IPS DF 4.7 (cell line): ENCODE data around the gene SNCAIP.

Source experiments
- DNase-seq: peaks from one replicate; pipeline ENCODE4 v3.0.0-alpha.2; 2013; ENCODE audit warnings: low spot score; ENCODE audit errors: extremely low read depth

The SNCAIP gene

DNA sequence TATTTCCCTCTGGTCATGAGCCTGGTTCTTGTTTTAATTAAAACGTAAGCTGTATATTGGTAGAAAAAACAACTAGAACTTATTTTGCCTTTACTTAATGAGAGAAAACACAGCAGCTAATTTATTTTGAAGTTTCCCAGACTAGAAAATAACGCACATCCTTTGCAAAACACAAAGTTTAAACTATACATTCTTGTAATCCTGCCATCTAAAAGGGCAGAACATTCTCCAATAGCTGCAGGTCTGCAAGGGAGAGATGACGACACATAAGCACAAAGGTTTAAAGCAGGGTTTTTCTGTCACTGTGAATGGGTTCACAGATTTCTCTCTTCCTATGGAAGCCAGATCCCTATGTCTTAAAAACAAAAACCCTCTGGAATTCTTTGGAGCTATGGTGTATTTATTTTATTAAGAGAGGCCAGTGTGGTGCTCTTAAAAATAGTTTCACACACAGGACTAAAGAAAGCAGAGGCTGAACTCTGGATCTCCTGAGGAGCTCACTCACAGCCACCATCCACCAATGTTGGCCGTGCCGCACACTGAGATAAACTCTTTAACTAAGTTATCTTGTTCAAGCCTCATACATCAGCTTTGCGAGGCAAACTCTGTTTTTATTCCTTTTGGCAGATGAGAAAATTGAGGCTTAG lies 82.4 kb downstream of the SNCAIP start:
- DNase-seq, result no peak

DNA sequence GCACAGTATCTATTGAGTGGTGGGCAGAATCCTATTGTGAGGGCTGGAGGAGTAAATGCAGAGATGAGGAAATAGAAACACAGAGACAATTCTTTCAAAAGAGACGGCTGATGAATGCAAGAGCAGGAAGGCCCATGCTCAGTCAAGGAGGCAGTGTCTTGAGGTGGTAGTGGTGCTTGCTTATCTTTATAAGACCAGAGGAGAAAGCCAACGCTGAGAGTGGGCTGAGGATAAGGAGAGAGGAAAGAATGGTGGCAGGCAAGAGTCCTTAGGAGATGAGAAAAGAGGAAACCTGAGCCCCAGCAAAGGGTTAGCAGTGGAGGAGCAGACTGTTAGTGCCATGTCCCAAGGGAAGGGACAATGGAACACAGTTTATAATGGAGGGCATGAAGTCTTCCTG lies 86.0 kb downstream of the SNCAIP start:
- no peak for DNase-seq

DNA sequence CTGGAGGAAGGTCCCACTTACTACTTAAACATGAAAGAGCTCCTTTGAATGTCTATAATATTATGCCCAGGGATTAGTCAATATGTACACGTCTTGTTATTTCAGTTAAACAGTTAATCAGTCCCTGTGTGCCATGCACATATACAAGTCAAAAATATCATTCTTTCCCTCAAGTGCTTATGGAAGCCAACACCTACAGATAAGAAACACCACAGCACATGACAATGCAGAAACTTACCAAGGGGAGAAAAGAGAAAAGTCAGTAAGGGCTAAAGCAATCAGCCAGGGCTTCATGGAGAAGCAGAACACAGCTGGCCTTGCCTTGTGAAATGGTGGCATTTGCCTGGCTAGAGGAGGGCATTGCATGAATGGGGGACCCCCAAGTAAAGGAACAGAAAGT lies 88.3 kb downstream of the SNCAIP start:
- no peak for DNase-seq

DNA sequence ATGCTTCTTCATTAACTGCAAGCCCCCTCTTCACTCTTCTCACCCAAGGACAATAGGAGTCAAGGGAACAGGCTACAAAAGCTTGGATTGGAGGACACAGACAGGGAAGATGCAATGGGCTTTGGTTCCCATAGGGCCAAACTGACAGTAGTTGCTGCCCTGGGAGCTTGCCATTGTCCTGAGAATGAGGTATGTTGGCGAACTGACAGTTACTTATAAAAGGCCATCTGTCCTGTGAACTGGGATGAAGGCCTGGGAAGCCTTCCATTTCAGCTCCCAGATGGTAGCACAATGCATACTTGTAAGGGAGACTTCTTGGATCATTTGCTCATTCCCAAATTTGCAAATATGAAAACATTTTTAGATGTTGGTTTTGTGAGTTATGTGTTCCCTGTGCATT lies 88.9 kb downstream of the SNCAIP start:
- DNase-seq, result no peak

DNA sequence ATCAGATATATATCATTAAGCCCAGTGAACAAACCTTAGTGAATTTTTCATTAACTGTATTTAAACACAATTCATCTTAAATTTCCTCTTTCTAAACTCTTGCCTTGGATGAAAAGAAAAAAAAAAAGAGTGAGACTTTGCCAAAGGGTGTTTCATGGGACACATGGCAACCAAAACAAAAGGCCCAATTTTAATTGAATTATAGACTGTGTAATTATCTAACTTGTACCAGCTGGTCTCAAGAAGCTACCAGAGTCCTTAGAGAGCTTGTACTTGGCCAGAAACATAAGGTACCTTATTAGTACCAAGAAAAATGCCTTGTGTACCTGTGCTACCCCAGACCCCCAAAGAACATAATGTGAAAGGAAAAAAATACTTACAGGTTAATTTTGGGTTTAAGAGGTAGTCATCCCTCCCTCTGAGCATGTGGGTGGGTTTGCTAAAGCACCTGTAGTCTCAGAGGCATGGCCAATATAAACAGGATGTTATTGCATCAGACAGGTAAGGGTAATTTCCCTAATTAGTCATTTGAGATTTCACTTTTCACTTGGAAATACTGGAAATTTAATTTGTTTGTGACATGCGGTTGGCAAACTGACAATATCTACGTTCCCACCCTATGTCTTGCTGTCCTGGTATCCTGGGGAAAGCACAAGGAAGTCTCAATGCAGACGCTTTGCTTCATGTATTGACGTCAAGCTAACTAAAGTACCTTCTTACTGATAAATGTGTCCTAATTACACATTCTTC lies 90.1 kb downstream of the SNCAIP start:
- no peak for DNase-seq

DNA sequence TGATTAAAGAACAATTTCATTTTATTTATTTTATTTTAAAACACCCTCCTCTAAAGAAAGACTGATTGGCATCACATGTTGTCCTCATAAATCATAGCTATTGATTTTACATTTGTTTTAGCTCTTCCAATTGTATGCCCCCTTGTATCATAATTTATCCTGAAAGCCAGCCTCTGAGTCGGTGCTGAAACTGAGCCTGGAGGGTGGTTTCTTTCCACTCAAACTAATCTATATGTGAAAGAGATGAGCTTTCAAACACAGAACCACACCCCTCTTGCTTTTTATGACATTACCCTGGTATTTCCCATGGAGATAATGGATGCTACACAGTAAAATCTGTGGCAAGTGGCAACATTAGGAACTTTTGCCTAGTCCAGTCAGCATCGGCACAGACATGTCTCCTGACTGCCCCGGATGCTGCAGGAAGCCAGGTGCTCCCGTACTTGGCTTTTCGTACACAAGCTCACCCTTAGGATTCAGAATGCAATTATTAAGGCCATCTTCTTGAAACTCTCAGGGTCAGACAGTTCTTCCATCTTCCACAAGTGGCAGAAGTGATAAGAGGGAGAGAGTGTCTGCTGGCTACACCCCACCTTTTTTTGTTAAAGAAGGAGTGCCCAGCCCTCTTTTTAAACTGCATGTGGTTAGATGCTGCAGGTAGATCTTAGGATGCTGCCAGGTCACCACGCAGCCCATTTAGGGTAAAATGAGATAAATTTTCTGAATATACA lies 91.1 kb downstream of the SNCAIP start:
- no peak for DNase-seq

DNA sequence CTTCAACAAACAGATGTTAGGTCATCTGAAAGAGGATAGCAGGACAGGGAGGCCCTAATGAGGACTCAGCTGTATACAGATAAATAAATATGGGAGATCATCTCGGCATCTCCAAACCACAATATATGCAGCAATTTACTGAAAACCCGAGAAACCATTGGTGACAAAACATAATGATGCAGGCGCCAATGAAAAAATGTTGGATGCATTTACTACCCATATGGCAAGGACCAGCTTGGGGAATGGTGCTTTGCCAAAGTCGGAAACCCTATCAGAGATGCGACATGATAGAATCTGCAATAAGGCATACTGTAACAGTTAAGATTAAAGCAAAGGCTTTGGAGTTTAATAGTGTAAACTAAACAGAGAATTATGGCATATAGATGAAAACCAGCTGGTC lies 92.0 kb downstream of the SNCAIP start:
- DNase-seq, result no peak

DNA sequence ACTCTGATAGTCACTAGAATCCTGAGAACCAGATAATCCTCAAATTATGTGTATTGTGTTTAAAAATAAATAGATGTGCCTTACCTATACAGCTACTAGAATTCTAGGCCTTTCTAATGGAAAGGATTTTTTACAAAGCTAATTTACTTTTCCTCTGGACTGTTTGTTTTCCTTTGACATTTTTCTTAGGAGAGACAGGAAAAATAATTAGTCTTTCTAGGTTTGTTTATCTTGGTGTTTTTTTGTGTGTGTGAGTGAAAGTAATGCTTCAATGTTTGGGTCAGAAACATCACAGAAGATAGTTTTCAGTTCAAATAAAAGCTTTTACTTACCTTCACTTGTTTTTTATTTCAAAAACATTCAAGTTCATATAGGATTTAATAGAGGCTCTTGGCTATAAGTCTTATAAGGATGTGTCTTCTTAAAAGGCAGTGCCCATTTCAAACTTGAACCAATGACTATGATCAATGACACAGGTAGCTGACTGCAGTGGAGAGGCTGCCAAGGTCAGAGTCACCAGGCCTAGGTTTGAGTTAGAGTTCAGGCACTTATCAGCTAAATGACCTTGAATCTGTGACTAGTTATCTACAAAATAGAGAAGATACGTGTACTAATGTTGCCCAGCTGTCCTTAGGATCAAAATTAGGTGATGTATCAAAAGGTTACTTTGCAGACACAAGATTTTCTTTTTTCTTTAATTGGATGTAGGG lies 92.8 kb downstream of the SNCAIP start:
- no peak for DNase-seq

DNA sequence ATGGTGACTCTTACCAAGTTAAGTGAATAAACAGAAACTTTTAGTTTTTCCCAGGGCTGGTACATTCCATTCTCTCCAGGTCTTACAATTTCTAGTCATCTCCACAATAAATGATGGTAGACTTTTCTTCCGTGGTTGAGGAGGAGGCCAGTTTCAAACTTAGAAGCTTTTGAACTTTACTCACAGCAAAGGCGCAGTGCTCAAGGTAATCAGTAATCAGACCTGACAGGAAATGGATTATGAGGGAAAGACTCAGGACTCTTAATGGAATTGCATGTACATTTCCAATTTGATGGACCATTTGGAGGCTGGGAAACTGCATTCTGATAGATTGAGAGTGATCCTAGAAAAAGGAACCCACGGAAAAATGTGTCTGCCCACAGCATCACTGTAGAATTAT lies 93.7 kb downstream of the SNCAIP start:
- no peak for DNase-seq

DNA sequence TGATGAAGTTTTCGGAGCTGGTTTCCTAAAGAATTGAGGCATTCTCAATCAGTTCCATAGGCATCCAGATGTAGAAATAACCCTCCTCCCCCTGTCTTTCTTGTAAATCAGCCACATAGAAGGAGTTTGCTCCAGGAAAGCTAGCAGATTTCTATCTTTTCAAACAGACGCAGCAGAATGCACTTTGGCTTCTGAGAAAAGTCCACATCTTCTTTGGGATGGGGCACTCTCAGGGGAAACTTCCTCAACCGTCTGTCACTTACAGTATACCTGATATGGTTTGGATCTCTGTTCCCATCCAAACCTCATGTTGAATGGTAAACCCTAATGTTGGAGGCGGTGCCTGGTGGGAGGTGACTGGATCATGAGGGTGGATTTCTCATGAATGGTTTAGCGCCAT lies 94.1 kb downstream of the SNCAIP start:
- no peak for DNase-seq

DNA sequence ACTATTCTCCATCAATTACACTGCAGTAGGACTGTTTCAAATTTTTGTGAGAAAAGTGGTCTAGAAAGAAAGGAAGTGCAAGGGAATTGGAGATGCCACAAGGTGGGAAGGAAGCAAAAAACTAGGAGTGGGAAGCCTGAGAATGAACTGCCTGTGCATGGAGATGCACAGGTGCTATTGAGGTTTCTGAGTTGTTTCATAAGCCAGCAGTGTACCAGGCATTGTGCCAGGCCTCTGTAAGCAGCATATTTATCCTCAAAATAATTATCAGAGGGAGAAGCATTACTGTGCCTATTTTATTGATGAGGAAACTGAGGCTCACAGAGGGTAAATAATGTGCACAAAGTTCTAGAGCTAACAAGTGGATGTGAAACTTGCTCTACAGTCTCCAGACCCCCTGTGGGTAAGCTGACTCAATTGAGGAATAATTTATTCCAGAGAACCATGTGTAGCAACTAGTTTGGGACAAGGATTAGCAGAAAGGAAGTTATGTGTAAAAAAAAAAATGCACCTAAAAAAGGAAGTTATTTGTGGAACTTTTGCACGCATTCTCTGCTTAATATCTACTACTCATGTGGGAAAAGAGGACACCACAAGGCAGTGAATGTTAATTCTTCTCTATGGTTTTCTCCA lies 96.7 kb downstream of the SNCAIP start:
- no peak for DNase-seq

DNA sequence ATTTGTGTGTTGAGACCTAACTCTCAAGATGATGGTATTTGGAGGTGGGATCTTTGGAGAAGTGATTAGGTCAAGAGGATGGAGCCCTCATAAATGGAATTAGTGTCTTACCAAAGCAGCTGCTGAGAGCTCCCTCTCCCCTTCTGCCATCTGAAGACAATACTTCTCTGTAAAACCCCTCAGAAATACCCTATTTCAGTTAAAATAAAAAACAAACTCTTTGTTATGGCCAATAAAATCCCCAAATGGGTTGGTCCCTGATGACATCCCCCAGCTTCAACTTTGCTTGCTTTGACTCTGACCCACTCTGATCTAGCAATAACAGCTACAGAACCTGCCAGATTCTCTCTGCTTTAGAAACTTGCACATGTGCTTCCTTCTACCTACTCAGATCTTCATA lies 100.9 kb downstream of the SNCAIP start:
- DNase-seq, result no peak

DNA sequence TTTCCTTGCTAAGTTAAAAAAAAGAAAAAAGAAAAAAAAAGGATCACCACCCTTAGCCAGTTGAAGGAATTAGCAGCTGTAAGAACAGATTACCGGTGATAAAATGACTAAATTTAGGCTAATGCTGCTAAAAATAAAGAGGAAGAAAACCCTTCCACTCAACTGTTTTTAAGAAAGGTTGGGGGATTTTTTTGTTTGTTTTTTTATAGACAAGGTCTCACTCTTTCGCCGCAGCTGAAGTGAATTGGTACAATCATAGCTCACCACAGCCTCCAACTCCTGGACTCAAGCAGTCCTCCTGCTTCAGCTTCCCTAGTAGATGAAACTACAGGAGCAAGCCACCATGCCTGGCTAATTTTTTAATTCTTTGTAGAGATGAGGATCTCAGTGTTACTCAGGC lies 101.7 kb downstream of the SNCAIP start:
- DNase-seq, result no peak

DNA sequence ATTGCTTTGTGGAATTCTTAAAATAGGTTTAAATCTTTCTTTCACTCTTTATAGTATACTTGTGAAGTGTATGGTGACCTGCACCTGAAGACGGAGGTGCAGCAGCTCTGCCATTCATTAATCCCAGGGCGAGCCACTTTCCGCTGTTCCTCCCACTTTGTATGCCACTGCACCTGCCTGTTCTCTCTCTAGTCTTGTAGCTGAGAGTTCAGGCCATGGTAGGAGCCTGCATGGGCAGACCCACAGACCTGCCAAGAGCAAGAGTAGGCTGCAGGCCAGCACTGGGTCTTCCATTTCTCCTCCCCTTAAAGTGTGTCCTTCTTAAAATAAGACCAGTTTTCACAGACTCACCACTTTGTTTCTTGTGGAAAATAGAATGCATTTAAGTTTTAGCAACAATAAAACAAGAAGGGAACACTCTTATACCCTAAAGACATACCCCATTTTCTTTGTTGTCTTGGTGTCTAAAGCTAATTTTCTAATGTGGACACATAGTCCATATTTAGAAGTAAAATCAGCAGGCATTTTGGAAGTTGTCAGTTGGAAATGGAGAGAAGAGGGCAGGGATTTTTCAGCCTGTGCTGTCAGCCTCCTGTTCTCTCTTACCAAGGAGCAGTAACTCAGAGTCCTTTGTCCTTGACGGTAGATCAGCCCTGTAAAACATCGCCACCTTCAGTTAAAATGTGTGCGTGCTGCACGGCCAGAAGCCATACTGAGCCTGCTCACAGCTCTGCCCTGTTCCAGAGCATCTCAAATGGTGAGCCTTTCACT lies 103.2 kb downstream of the SNCAIP start:
- peak; percentile 58 for DNase-seq

DNA sequence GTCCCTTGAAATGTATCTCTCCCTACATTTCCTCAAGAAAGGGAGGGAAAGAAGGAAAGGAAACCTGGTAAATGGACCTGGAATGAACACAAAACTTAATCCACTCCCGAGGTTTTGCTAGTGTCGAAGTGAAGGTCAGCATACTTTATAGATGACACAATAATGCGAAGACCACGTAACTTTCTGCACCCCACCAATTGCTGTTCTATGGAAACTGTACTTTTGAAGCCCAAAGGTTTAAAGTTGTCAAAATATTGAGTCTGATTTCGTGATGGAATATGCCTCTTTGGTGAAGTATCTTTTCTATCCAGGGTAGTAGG lies 103.7 kb downstream of the SNCAIP start:
- no peak for DNase-seq

DNA sequence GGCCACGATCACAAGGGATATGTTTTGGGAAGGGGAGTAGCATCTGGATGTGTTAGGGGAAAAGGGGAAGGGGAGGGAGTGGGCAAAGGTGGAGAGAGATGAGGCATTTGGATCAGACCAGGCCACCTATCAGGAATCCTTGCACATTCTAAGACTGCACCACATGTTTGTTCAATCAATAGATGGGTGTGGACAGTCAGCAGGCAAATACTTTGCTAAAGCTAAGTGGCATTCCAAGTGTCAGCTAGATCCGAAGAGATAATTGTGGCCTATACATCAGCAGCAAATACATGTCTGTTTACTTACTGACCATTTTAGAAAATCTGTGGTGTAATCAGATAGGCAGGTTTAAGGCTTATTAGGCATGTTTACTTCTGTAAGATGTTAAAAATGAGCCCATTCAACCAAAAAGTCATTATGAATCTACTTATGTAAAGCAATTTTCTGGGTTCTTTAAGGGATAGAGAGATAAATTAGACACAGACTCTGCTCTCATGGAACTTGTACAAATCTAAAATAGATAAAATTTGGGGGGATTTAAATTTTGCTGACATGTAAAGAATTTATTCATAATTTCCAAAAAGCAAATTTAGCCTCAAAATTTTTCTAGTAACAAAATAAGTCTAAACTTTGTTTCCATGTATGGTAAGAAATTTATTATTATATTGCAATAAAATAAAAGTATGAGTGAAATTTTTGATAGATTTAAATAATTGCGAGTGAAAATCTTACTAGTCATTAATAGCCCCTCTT lies 107.3 kb downstream of the SNCAIP start:
- no peak for DNase-seq

DNA sequence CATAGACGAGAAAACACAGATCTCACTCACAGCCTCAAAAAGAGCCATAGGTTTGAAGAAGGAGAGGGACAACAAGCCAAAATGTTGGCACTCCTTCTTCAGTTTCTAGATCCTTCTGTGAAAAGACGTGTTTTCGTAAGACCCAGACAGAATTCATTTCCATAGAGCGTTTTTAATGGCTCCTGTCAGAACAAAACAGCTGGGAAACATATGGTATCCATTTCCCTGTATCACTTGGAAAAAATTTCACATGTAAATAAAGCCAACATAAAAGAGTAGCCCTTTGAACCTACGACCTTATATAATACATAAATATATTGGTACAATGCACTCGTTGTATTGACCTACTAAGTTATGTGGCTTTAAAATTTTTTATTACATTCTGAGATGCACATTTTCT lies 108.1 kb downstream of the SNCAIP start:
- no peak for DNase-seq

DNA sequence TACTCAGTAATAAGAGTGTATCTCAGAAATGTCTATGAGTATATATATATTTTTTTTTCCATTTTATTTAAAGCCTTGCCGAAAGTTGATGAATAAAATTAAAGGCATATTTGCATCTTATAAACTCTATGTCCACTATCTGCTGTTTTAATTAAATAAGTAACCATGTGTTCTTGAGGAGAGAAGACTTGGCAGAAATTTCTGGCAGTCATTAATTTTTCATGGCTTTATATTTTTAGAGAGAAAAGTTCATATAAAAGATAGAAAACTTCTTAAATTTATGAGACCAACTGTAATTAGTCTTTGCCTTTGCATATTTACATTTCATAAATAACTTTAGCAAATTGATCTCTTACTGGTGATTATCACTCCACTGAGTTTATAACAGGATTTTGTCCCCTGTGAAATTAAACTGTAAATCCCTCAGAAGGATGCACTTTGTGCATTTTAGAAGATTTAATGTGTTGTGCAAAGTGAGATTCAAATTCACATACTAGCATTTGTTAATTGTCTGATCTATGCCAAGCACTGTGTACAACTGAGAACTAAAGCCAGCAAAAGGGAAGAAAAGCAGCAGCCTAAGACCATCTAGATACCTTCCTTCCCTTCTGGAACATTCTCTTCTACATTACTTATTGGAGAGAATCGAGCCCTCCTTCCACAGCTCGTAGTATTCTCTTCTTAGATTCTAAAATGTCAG lies 108.7 kb downstream of the SNCAIP start:
- no peak for DNase-seq

DNA sequence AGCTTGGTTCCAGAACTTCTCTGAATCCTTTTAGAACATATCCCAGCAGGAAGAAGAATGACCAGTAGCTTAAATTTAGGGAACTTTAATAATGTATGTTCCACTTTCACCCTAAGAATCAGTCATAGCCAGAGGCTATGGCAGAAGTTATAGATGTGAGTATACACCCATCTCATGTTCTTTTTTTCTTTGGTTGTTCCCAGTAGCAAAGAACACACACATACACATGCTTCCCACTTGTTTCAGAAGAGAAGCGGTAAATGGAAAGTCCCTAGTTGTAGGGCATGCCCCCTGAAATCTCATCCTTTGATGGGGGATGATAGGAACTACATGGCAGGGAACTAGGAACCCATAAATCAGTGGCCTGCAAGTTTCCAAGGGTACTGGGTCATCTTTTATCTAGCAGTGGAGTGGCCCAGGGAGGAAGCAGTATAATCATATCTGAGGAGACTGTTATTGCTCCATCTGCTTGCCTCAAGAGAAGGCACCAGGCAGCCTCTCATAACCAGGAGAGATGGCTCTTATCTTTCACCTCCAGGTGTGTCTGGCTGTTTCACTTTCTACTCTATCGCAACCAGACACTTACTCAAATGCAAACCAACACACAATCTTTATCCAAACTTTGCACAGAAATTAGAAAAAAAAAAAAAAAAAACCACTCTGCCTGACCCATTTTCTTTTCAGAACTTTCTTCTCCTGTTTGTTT lies 109.5 kb downstream of the SNCAIP start:
- DNase-seq, result no peak
